HG03097 (cell line): Measurements from ENCODE around the gene SETD5.
A peak's percentile ranks its signal among the peaks of the same experiment; 100 is the strongest.
"Not testable (repeated sequence)": the region's sequence is repeated elsewhere in the genome, so short reads cannot be mapped to it uniquely, and the experiment has no call there.

Experiments
- ATAC-seq: cut with Tn5 transposase; IDR thresholded peaks from one replicate; pipeline ENCODE4 v1.9.1; 2021; ENCODE audit not compliant: unreplicated experiment, low FRiP score

The SETD5 gene

DNA sequence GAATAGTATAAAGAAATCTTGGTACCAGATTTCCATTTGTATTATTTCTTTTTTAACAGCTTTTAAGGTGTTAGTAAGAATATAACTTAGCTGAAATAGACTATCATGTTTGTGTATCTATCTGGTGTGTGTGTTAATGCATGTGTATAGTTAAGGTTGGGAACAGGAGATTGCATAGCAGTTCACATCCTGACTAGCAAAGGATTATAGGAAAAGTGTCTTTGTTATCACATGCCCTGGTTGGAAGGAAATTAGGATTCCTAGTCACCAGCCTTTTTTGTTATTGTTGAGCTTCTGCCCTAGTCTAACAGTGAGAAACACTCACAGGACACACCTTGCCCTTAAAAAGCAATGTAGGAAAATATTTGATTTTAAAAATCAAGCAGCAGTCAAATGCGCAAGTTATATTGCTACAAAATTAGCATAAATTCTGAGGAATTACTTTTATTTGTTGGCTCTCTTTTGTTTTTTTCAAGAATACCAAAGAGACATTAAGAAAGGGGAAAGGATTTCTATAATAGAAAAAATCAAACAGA, 58.2 kb downstream of the SETD5 start:
- no peak for ATAC-seq

DNA sequence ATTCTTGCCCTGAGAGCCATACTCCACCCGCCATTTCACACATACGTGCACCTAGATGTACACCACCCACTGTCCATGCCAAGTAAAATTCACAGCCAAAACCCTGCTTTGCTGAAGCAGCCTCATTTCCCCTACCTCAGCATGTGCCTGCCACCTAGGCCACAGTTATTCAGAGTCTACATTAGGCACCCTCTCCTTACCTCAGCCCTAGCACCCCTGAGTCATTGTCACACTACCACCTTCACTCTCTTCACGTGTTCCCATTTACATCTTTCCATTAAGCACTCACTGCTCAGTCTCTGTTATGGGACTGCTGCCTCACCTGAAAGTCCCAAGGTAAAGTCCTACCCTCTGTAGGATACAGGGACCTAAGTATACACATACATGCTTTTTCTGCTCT, 70.0 kb downstream of the SETD5 start:
- no peak for ATAC-seq

DNA sequence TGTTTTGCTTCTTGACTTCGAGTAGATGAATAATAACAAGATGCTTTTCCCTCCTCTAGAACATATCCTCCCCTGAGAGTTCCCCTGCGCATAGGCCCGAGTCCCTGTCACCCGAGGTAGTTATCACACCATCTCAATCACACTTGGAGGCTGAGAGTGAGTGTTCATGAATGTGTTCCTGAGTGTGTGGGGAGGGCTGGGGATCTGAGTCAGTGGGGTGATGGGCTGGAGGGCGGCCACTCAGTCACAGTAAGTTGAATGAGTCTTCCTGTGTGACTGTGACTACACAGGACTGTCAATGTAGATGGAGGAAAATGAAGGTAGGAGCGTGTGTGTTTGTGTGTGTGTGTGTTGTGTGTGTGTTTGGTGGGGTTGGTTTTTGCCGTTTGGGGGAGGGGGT, 71.0 kb downstream of the SETD5 start:
- ATAC-seq = no peak

DNA sequence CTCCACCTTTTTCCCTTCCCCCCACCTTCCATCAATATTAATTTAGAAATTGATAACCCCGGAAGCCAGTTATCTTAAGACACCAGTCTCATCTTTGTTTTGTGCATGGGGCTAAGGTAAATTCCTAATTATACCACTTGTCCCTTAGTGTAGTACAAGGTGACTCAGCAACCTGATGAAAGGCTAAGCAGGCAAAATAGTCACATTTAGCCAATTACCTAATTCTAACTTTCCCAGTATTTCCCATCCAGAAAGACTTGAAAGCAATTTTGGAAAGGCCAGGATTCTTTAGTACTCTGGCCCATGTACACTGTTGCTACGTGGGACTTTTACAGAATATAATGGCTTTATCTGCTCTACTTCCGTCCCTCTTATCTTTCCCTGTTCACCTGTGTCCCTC, 72.6 kb downstream of the SETD5 start:
- ATAC-seq = no peak

- ATAC-seq = no peak
Measured at GRCh38 chr3:9473496-9474065, 76.2 kb downstream of the SETD5 start.

- ATAC-seq = no peak
Measured at GRCh38 chr3:9474482-9474881, 77.1 kb downstream of the SETD5 start.

DNA sequence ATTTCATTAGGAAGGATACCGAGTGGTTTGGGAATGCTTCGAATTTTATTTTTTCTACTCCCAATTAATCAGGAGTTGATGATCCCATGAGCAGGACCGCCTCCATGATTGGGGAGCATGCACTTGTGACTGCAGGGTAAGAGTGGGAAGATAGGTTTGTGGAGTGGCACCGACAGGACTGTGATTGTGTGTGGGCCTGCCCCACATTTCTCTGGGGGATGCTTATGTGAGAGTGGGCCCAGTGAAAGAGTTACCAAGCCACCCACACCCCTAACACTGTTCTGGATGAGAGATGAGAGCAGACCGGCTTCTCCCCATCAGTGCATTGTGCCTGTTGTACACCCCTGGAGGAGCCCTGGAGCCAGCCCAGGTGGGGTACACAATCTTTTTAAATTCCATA, 79.5 kb downstream of the SETD5 start:
- no peak for ATAC-seq

- no peak for ATAC-seq
Measured at GRCh38 chr3:9480265-9480664, 82.8 kb downstream of the SETD5 start.

DNA sequence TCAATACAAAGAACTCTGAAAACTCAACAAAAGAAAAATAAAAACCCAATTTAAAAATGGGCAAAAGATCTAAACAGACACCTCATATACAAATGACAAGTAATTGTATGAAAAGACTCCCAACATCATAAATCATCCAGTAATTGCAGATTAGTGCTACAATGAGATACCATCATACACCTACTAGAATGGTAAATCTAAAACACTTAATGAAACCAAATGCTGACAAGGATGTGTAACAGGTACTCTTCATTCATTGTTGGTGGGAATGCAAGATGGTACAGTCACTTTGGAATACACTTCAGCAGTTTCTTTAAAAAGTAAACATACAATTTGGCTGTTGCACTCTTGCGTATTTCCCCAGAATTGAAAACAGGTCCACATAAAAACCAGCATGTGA, 87.8 kb downstream of the SETD5 start:
- ATAC-seq = no peak

- no peak for ATAC-seq
Measured at GRCh38 chr3:9491506-9491905, 94.1 kb downstream of the SETD5 start.

- ATAC-seq = not testable (repeated sequence)
Measured at GRCh38 chr3:9494036-9494435, 96.6 kb downstream of the SETD5 start.

- no peak for ATAC-seq
Measured at GRCh38 chr3:9496893-9497292, 99.5 kb downstream of the SETD5 start.

DNA sequence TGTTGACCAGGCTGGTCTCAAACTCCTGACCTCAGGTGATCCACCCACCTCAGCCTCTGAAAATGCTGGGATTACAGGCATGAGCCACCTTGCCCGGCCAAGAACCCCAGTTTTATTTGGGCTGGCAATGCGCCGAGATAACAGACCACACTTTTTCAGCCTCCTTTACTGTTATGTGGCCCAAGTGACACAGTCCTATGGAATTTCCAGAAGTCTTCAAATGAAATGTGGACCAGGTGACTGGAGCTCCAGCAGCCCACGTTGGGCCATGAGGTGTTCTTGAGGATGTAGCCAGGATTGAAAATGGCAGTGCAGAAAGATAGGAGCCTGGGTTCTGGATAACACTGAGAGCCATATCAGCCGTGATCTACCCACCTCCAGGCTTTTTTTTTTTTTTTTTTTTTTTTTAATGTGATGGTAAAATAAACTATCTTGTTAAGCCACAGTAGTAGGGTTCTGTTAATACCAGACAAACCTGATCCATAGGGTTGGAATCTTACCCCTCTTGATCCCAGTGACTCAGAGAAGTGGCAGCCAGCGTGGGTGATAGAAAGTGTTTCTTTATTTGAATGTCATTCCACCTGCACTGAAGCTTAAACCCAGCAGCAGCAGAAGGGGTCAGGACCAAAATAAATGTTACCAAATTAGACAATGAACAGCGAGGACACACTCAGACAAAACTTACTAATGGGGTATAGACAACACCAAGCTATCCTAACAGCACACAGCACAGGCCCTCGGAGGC, 100.6 kb downstream of the SETD5 start:
- ATAC-seq = no peak

GRCh38 chr3:9498781-9499180, 101.4 kb downstream of the SETD5 start:
- ATAC-seq = no peak

GRCh38 chr3:9499455-9500107, 102.2 kb downstream of the SETD5 start:
- ATAC-seq = no peak

- peak; percentile 66 for ATAC-seq
Measured at GRCh38 chr3:9500108-9501050, 103.0 kb downstream of the SETD5 start.

DNA sequence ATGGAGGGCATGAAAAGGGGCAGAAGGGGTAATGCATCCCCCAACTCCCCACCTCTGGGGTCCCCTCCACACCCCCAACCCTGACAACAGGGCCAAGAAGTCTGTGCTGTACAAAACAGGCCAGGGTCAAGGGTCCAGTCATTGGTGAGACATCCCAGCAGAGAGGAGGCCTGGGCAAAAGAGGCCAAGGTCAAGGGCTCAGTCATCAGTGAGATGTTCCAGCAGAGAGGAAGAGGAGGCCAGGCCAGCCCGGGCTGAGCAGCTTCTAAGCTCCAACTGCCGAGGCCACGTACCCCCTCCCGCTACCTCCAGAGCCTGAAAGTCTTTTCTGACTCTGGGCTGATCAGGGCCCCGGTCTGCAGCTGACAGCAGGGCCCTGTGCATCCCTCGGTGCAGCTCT, 103.8 kb downstream of the SETD5 start:
- no peak for ATAC-seq

DNA sequence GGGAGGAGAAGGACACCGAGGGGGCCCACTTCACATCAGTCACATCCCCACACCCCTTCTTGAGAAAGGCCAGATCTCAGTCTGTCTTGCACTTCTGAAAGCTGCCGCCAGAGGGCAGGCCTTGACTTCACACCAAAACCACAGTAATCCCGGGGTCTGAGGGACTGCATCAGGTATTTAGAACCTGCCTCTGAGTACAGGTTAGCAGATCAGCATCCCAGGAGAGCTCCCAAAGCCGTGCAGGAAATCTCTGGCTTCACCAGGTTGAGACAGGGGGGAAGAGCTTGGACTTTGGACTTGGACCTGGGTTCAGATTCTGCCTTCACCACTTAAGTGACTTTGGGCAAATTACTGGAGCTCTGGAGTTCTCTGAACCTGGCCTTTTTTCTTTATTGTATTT, 105.9 kb downstream of the SETD5 start:
- no peak for ATAC-seq

GRCh38 chr3:9507586-9508578, 110.5 kb downstream of the SETD5 start:
- no peak for ATAC-seq

GRCh38 chr3:9508781-9509180, 111.4 kb downstream of the SETD5 start:
- no peak for ATAC-seq
